H1 (cell line): ENCODE results near the gene ART5. TPM values are rescaled to one million over a fixed set of nuclear protein-coding genes. Genes with fewer than 3 reads are reported as not detected.

ENCODE experiments used
- CTCF ChIA-PET: fragments of 300-600 bp; sonication (Branson Sonifier 250); formaldehyde crosslinking; loops from one replicate; lab custom pipeline; 2021; ENCODE audit not compliant: partially characterized antibody; lab: Charles Lee
- POLR2A ChIA-PET: fragments of 300-600 bp; sonication (Branson Sonifier 250); formaldehyde crosslinking; loops from one replicate; lab custom pipeline; 2021; ENCODE audit warnings: inconsistent platforms; ENCODE audit not compliant: partially characterized antibody; lab: Charles Lee
- DNase-seq, 2 experiments: peaks; one replicate each; pipeline versions ENCODE4 v3.0.0 to v3.0.0-alpha.2; 2010 to 2022; ENCODE audit warnings: low spot score in 2 of 2, low read depth in 1 of 2, mixed read lengths in 1 of 2
- FAIRE-seq: peaks from 2 replicates; lab custom pipeline; 2011; peaks lifted over from hg19 to GRCh38; lab: Jason Lieb, UNC
- H2AFZ ChIP-seq: 2 replicates; pipeline ENCODE4 v1.8.1; 2012; ENCODE audit warnings: low read length, inconsistent platforms
- H2AK5ac ChIP-seq: 2 replicates; pipeline ENCODE4 v1.6.1; 2013; ENCODE audit warnings: low read depth, low read length
- H2BK120ac ChIP-seq: replicated peaks from 2 replicates; pipeline ENCODE3; 2013; ENCODE audit warnings: low read depth, low read length, inconsistent platforms
- H2BK12ac ChIP-seq: 2 replicates; pipeline ENCODE4 v1.6.1; 2013; ENCODE audit warnings: low read depth, low read length
- H2BK15ac ChIP-seq: 2 replicates; pipeline ENCODE4 v1.6.1; 2013; ENCODE audit warnings: low read length
- H2BK20ac ChIP-seq: 2 replicates; pipeline ENCODE4 v1.6.1; 2013; ENCODE audit warnings: low read length
- H2BK5ac ChIP-seq: 2 replicates; pipeline ENCODE4 v1.6.1; 2013; ENCODE audit warnings: low read depth, low read length
- H3K14ac ChIP-seq: 2 replicates; pipeline ENCODE4 v1.6.1; 2013; ENCODE audit warnings: inconsistent platforms; ENCODE audit not compliant: insufficient read length
- H3K18ac ChIP-seq: 2 replicates; pipeline ENCODE4 v1.6.1; 2013; ENCODE audit warnings: low read length; ENCODE audit errors: extremely low read depth
- H3K23ac ChIP-seq: 2 replicates; pipeline ENCODE4 v1.6.1; 2013; ENCODE audit warnings: inconsistent platforms; ENCODE audit not compliant: insufficient read length
- H3K23me2 ChIP-seq: 2 replicates; pipeline ENCODE4 v1.6.1; 2013; ENCODE audit warnings: low read depth, low read length
- H3K27ac ChIP-seq: 2 replicates; pipeline ENCODE4 v1.6.1; 2011; ENCODE audit warnings: low read depth, low read length, inconsistent platforms
- H3K27me3 ChIP-seq, 4 experiments: replicated peaks in 1 of 4; 1 replicate in 1 of 4; 2 replicates in 3 of 4; pipeline versions ENCODE4 v1.6.1 to v1.8.1; 2011 to 2013; ENCODE audit warnings: low read length in 3 of 4, mild to moderate bottlenecking in 3 of 4, inconsistent platforms in 2 of 4, mixed read lengths in 2 of 4, moderate library complexity in 1 of 4; ENCODE audit not compliant: control insufficient read depth in 3 of 4, insufficient read depth in 3 of 4; ENCODE audit errors: extremely low read depth in 1 of 4
- H3K36me3 ChIP-seq, 4 experiments: 2 replicates each; pipeline versions ENCODE4 v1.6.1 to v1.8.1; 2011 to 2013; ENCODE audit warnings: mild to moderate bottlenecking in 4 of 4, low read length in 3 of 4, moderate library complexity in 2 of 4, control low read depth in 1 of 4, inconsistent platforms in 1 of 4; ENCODE audit not compliant: insufficient read depth in 4 of 4, control insufficient read depth in 2 of 4
- H3K4ac ChIP-seq: replicated peaks from 2 replicates; pipeline ENCODE3; 2013; ENCODE audit warnings: low read length, low read depth, mixed read lengths, inconsistent platforms; ENCODE audit not compliant: insufficient read length
- H3K4me1 ChIP-seq, 4 experiments: replicated peaks in 1 of 4; 1 replicate in 1 of 4; 2 replicates in 3 of 4; pipeline versions ENCODE4 v1.6.1 to v1.8.1; 2011 to 2013; ENCODE audit warnings: low read length in 3 of 4, inconsistent platforms in 2 of 4, mixed read lengths in 1 of 4; ENCODE audit not compliant: insufficient read depth in 4 of 4, control insufficient read depth in 3 of 4
- H3K4me2 ChIP-seq, 2 experiments: 2 replicates each; pipeline versions ENCODE4 v1.6.1 to v1.8.1; 2011 to 2013; ENCODE audit warnings: low read depth in 2 of 2, low read length in 2 of 2, control low read depth in 1 of 2, inconsistent platforms in 1 of 2, mild to moderate bottlenecking in 1 of 2; ENCODE audit not compliant: insufficient read depth in 1 of 2
- H3K4me3 ChIP-seq, 4 experiments: fragments of 200-600, 300-600 bp in 1 of 4; sonication (generic), shearing (Covaris generic), sonication (Bioruptor Twin) in 1 of 4; 2 replicates each; pipeline versions ENCODE4 v1.5.1 to v1.8.1; 2011 to 2016; ENCODE audit warnings: low read length in 4 of 4, low read depth in 3 of 4, control low read depth in 2 of 4, inconsistent platforms in 2 of 4, mild to moderate bottlenecking in 2 of 4, mixed read lengths in 1 of 4, moderate library complexity in 1 of 4; ENCODE audit not compliant: insufficient read depth in 2 of 4; ENCODE audit errors: extremely low read depth in 1 of 4
- H3K56ac ChIP-seq: replicated peaks from 2 replicates; pipeline ENCODE3; 2013; ENCODE audit warnings: low read depth, mild to moderate bottlenecking, mixed read lengths, low read length, inconsistent platforms; ENCODE audit not compliant: insufficient read length
- H3K79me1 ChIP-seq: 2 replicates; pipeline ENCODE4 v1.6.1; 2013; ENCODE audit warnings: low read depth, low read length, control low read depth
- H3K79me2 ChIP-seq, 2 experiments: 2 replicates each; pipeline versions ENCODE4 v1.6.1 to v1.8.1; 2012 to 2013; ENCODE audit warnings: low read length in 2 of 2, mild to moderate bottlenecking in 2 of 2, inconsistent platforms in 1 of 2; ENCODE audit not compliant: insufficient read depth in 2 of 2, control insufficient read depth in 1 of 2
- H3K9ac ChIP-seq, 4 experiments: replicated peaks in 1 of 4; 1 replicate in 1 of 4; 2 replicates in 3 of 4; pipeline versions ENCODE4 v1.6.1 to v1.8.1; 2011 to 2013; ENCODE audit warnings: low read depth in 3 of 4, low read length in 3 of 4, control low read depth in 2 of 4, mild to moderate bottlenecking in 2 of 4, moderate library complexity in 2 of 4, inconsistent platforms in 1 of 4; ENCODE audit errors: extremely low read depth in 1 of 4
- H3K9me3 ChIP-seq, 2 experiments: 2 replicates each; pipeline versions ENCODE4 v1.6.1 to v1.8.1; 2012 to 2013; ENCODE audit warnings: mild to moderate bottlenecking in 2 of 2, moderate library complexity in 2 of 2, control low read depth in 1 of 2, inconsistent platforms in 1 of 2, low read depth in 1 of 2, low read length in 1 of 2, mixed read lengths in 1 of 2; ENCODE audit not compliant: insufficient read depth in 2 of 2
- H4K20me1 ChIP-seq, 2 experiments: replicated peaks in 1 of 2; 2 replicates each; pipeline versions ENCODE3 to v1.8.1; 2011 to 2013; ENCODE audit warnings: inconsistent platforms in 2 of 2, low read length in 2 of 2, mild to moderate bottlenecking in 1 of 2; ENCODE audit not compliant: insufficient read depth in 2 of 2, control insufficient read depth in 1 of 2
- H4K5ac ChIP-seq: 2 replicates; pipeline ENCODE4 v1.6.1; 2013; ENCODE audit warnings: low read length, low read depth, mixed read lengths, inconsistent platforms; ENCODE audit not compliant: insufficient read length
- H4K8ac ChIP-seq: 2 replicates; pipeline ENCODE4 v1.8.0; 2013; ENCODE audit warnings: mild to moderate bottlenecking, moderate library complexity, low read length, inconsistent platforms; ENCODE audit not compliant: insufficient read depth; ENCODE audit errors: extremely low read depth
- H4K91ac ChIP-seq: replicated peaks from 2 replicates; pipeline ENCODE3; 2013; ENCODE audit warnings: low read length, mixed read lengths, inconsistent platforms; ENCODE audit not compliant: insufficient read length
- CEBPB ChIP-seq: IDR thresholded peaks from 2 replicates; pipeline ENCODE4 v1.6.1; 2012; ENCODE audit warnings: low read depth, low read length
- WGBS, 2 experiments: shearing (Covaris generic) in 1 of 2; methylation state at CpG; one replicate each; pipeline versions ENCODE4 v1.1.6 to v1.1.7; 2013 to 2015; ENCODE audit warnings: low lambda C conversion rate in 2 of 2, mixed read lengths in 2 of 2, inconsistent platforms in 1 of 2, low coverage in 1 of 2, missing lambda C conversion rate in 1 of 2; ENCODE audit not compliant: insufficient replicate concordance in 2 of 2, insufficient coverage in 1 of 2, insufficient read length in 1 of 2; ENCODE audit errors: extremely low coverage in 1 of 2, missing lambda C conversion rate in 1 of 2; 5-methylcytosine and 5-hydroxymethylcytosine counted together
- polyA plus RNA-seq, 7 experiments: library from polyadenylated mRNA; depleted of rRNA in 3 of 7; stranded (reverse) in 5 of 7; unstranded in 2 of 7; fragments of >200 nt in 5 of 7; fragments of 200-250 nt in 2 of 7; gene quantifications; 1 replicate in 5 of 7; 2 replicates in 1 of 7; 4 replicates in 1 of 7; pipeline versions ENCODE4 v1.2.1 to v1.2.3, GENCODE V29; 2011 to 2013; ENCODE audit warnings: missing spikeins in 2 of 7, mixed read lengths in 2 of 7
- total RNA-seq: library from RNA; stranded (reverse); fragmentation: NEBNext Ultra II Directional; extraction: Animal tissue kit (Norgen Biotek cat#: 25700); gene quantifications from 2 replicates; pipeline ENCODE4 v1.2.1, GENCODE V29; 2021
- TF ChIP-seq, protein P1 (sequence below): IDR thresholded peaks from 2 replicates; pipeline ENCODE4 v1.6.1; 2012; ENCODE audit warnings: inconsistent platforms

Gene ART5
- total and polyA plus RNA-seq, 2 of the 8 experiments (the other 6 are each of a cell fraction or from before 2014, with no cell fraction given), result 6.0 to 7.5 TPM

DNA sequence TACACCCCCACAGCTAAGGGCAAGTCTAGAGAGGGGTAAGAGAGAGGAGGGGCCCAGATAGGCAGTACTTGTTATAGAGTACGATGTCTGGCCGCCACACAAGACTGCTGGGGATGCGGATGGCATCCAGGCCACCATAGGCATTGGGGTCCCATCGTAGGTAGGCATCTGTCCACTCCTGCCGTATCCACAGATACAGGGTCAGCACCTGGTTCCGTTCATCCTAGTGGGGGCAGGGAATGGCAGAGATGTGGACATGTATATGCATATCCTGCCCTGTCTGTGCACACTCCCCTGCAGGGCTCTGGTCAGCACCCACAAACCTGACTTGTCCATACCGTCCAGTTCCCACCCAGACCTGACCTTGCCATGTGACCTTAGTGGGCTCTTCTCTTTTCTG, 27.3 kb upstream of the ART5 start:
- Histone ChIP-seq H3K14ac (no peak overlapping the region), H3K79me1 (no peaks in the 10 kb centered on the region), H3K4me2 (no peak overlapping the region), H2BK20ac (no peak overlapping the region), H3K4me3 (no peak overlapping the region), H3K18ac (no peak overlapping the region), H2BK5ac (no peak overlapping the region), H4K20me1 (peaks cover 0 to 5% of the 10 kb centered on the region in 2 experiments), H4K91ac (no peak overlapping the region), H3K23ac (no peak overlapping the region), H2BK15ac (no peak overlapping the region), H2AK5ac (no peak overlapping the region), H3K27ac (no peak overlapping the region), H3K4ac (no peak overlapping the region), H3K56ac (no peak overlapping the region), H3K27me3 (no peaks in the 10 kb centered on the region), H4K5ac (no peak overlapping the region), H3K79me2 (no peaks in the 10 kb centered on the region), H4K8ac (peak overlapping the region; percentile 69; the same call in 1 of the 2 replicates), H2BK12ac (no peak overlapping the region), H3K9ac (no peak overlapping the region), H2AFZ (no peak overlapping the region), H3K23me2 (no peaks in the 10 kb centered on the region), H3K4me1 (no peaks in the 10 kb centered on the region), H3K36me3 (peaks cover 2 to 14% (median 7%) of the 10 kb centered on the region in 4 experiments; a peak in 6 of 8 replicates), H3K9me3 (no peaks in the 10 kb centered on the region), H2BK120ac (no peak overlapping the region)
- FAIRE-seq, result no peak
- 92% methylated on average over 7 of the region's 7 CpGs; no CpG with 5 or more reads in 1 of the 2 experiments for WGBS, 2 experiments
- no peak for TF ChIP-seq CEBPB
- TF ChIP-seq, protein P1, sequence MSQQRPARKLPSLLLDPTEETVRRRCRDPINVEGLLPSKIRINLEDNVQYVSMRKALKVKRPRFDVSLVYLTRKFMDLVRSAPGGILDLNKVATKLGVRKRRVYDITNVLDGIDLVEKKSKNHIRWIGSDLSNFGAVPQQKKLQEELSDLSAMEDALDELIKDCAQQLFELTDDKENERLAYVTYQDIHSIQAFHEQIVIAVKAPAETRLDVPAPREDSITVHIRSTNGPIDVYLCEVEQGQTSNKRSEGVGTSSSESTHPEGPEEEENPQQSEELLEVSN, result no peak
- CTCF ChIA-PET, result interaction anchor here (1.2 kb wide), 2 partner anchors 12 to 13 kb away, joined by 3 to 4 read pairs; no protein-coding TSS in a partner anchor
- POLR2A ChIA-PET, result no interaction called here
- DNase-seq, result no peak
